ENCODE data around the gene SERTAD2.

The SERTAD2 gene

GRCh38 chr2:64581777-64582539 lies 71.8 kb downstream of the SERTAD2 start:
- DNase-seq (ENCODE audit: low spot score), result no peak
